Esophagus muscularis mucosa (tissue), 4 donors: ENCODE data around the gene SPRR2E. TPM values are rescaled to one million over a fixed set of nuclear protein-coding genes. Genes with fewer than 3 reads are reported as not detected.
"Not testable (repeated sequence)": the region's sequence is repeated elsewhere in the genome, so short reads cannot be mapped to it uniquely, and the experiment has no call there.

Experiments used
- DNase-seq: peaks from one replicate; pipeline ENCODE4 v3.0.0-alpha.2; 2017; ENCODE audit errors: extremely low spot score
- H3K27ac ChIP-seq, 4 donors: fragments of 200-600 bp; sonication (generic); replicated peaks in 1 of 4; 1 replicate in 3 of 4; 2 replicates in 1 of 4; pipeline ENCODE4 v1.5.1; 2016 to 2019; ENCODE audit warnings: mild to moderate bottlenecking in 1 of 4
- H3K27me3 ChIP-seq, 4 donors: fragments of 200-600 bp; sonication (generic); one replicate each; pipeline versions ENCODE4 v1.5.1 to v1.6.0; 2016 to 2019
- H3K36me3 ChIP-seq, 4 donors: fragments of 200-600 bp; sonication (generic); one replicate each; pipeline ENCODE4 v1.5.1; 2016 to 2019
- H3K4me1 ChIP-seq, 4 donors: fragments of 200-600 bp; sonication (generic); one replicate each; pipeline ENCODE4 v1.5.1; 2016 to 2019
- H3K4me3 ChIP-seq, 4 donors: fragments of 200-600 bp; sonication (generic); 1 replicate in 2 of 4; 2 replicates in 2 of 4; pipeline ENCODE4 v1.5.1; 2016 to 2019; ENCODE audit warnings: mild to moderate bottlenecking in 4 of 4, moderate library complexity in 1 of 4
- H3K9me3 ChIP-seq, 4 donors: fragments of 200-600 bp; sonication (generic); 1 replicate in 3 of 4; 2 replicates in 1 of 4; pipeline ENCODE4 v1.5.1; 2016 to 2019
- CTCF ChIP-seq, 3 experiments: fragments of 200-600 bp in 2 of 3; fragments of 450-650 bp in 1 of 3; sonication (generic) in 2 of 3; IDR thresholded peaks; one replicate each; pipeline ENCODE4 v1.5.1; 2017 to 2019; ENCODE audit warnings: antibody characterized with exemption in 3 of 3, mild to moderate bottlenecking in 2 of 3, moderate library complexity in 1 of 3
- EP300 ChIP-seq: sonication (generic); formaldehyde crosslinking; IDR thresholded peaks from one replicate; pipeline ENCODE4 v1.6.1; 2017; ENCODE audit warnings: antibody characterized with exemption
- POLR2A ChIP-seq: fragments of 450-650 bp; IDR thresholded peaks from one replicate; pipeline ENCODE4 v1.6.1; 2017; ENCODE audit warnings: antibody characterized with exemption, moderate library complexity, mild to moderate bottlenecking, low read depth
- POLR2AphosphoS5 ChIP-seq, 2 donors: sonication (generic); formaldehyde crosslinking; IDR thresholded peaks; one replicate each; pipeline ENCODE4 v1.6.1; 2017; ENCODE audit warnings: antibody characterized with exemption in 2 of 2
- whole genome bisulfite sequencing: methylation state at CpG from one replicate; pipeline ENCODE4 v1.1.5; 2018; 5-methylcytosine and 5-hydroxymethylcytosine counted together
- intact Hi-C: fragments of 100-400 bp; cut with DNase I; formaldehyde crosslinking; loops from one replicate; pipeline ENCODE4 v1.15.1; 2023
- total RNA-seq, 4 donors: library from RNA; depleted of rRNA; stranded (reverse); fragments of >200 nt; gene quantifications; one replicate each; pipeline versions ENCODE4 v1.1.0 to v1.2.1, GENCODE V29; 2016

SPRR2E gene
- total RNA-seq, 4 donors from 2014 or later, result not detected

GRCh38 chr1:153113416-153113815 is 19.1 kb upstream of the SPRR2E start, which contains the start of gene SPRR2F:
SPRR2F (minus strand) TSS chr1:153113516; CDS start chr1:153112733, 783 bp downstream.
- no peak for TF ChIP-seq EP300
- no peak for TF ChIP-seq POLR2AphosphoS5 (IDR thresholded peaks at IDR 0.05)
- no peak for TF ChIP-seq POLR2A
- TF ChIP-seq CTCF (IDR thresholded peaks at IDR 0.05), result no peak

DNA sequence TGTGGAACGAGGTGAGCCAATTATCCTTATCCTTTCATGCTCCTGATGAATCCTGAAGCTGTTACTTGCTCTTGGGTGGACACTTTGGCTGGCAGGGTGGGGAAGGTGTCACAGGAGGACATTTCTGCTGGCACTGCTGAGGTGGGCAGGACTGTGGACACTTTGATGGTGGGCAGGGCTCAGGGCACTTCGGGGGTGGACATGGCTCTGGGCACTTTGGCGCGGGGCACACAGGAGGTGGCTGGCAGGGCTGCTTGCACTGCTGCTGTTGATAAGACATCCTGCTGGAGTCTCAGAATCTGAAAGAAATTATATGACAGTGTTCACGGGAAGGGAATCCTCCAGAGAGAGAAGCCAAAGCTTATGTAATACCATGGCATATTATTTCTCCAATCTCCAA is 18.1 kb upstream of the SPRR2E start:
- intact Hi-C loops, H3K9me3 ChIP-seq, H3K4me3 ChIP-seq, H3K27ac ChIP-seq, H3K27me3 ChIP-seq, H3K4me1 ChIP-seq, DNase-seq, H3K36me3 ChIP-seq: not testable (repeated sequence)
- 86% methylated on average over 5 of the region's 5 CpGs for WGBS

More at GRCh38 chr1:153113416-153113815, 19.1 kb upstream of the SPRR2E start, which contains the start of gene SPRR2F:
- DNase-seq, result no peak
- Histone ChIP-seq H3K4me3 (no peak within 1 kb of the TSS), H3K9me3 (no peaks in the 10 kb centered on the region), H3K4me1 (no peaks in the 10 kb centered on the region), H3K27ac (no peak within 1 kb of the TSS), H3K27me3 (no peaks in the 10 kb centered on the region), H3K36me3 (no peaks in the 10 kb centered on the region)
- intact Hi-C loops, result no loop called here
- 76% methylated on average over 3 of the region's 3 CpGs for WGBS

GRCh38 chr1:153100245-153100644 is 5.9 kb upstream of the SPRR2E start:
- Histone ChIP-seq H3K4me1 (no peaks in the 10 kb centered on the region), H3K36me3 (no peaks in the 10 kb centered on the region), H3K9me3 (peaks cover 0 to 6% (median 2%) of the 10 kb centered on the region in 4 donors), H3K4me3 (no peak overlapping the region), H3K27ac (no peak overlapping the region), H3K27me3 (no peaks in the 10 kb centered on the region)
- intact Hi-C loops, result no loop called here
- TF ChIP-seq EP300, result no peak
- TF ChIP-seq POLR2A, result no peak
- no peak for TF ChIP-seq CTCF (IDR thresholded peaks at IDR 0.05)
- no peak for TF ChIP-seq POLR2AphosphoS5 (IDR thresholded peaks at IDR 0.05)
- 90% methylated on average over 5 of the region's 5 CpGs for WGBS
- DNase-seq, result no peak

DNA sequence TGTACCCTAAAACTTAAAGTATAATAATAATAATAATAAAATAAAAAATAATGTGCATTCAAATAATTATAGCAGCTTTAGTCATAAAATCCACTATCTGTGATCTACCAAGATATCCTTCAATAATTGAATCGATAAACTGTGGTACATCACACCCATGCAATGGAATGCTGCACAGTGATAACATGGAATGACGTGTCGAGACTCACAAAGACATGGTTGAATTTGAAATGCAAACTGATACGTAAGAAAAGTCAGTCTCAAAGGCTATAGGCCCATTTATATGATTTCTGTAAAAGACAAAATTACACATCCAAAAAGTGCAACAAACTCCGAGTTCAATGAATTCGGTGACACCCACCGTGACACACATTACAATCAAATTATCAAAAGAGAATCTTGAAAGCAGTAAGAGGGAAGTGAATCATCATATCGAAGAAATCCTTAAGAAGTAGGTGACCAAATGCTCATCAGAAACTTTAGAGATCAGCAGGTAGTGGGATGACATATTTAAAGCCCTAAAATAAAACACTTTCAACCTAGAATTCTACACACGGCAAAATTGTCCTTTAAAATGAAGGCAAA is 5.2 kb upstream of the SPRR2E start:
- H3K27ac ChIP-seq, result no peak overlapping the region
- H3K4me3 ChIP-seq, result no peak overlapping the region
- 87% methylated on average over 9 of the region's 9 CpGs for WGBS
- H3K27me3 ChIP-seq, result no peaks in the 10 kb centered on the region
- no peak for TF ChIP-seq CTCF (IDR thresholded peaks at IDR 0.05)
- TF ChIP-seq POLR2AphosphoS5 (IDR thresholded peaks at IDR 0.05), result no peak
- no peak for TF ChIP-seq POLR2A
- TF ChIP-seq EP300, result no peak
- H3K36me3 ChIP-seq, result no peaks in the 10 kb centered on the region
- no peaks in the 10 kb centered on the region for H3K9me3 ChIP-seq
- DNase-seq, result no peak
- intact Hi-C loops, result no loop called here
- H3K4me1 ChIP-seq, result no peaks in the 10 kb centered on the region

DNA sequence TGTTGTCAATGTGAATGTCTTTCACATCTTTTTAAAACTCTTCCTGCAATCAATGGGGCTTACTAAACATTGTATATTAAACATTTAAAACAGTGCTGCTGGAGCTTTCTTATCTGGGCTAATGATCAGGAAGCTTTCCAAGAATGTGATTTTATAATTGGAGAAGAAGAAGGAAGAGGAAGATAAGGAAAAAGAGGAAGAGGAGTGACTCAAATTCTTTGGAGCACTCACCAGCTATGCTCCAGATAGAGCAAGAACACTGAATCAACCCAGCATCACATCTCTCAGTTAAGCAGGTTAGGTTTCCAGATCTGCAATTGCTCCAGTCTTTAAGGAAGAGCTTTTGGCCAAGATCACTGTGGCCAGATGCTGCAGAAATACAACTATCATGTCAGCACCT is 1.4 kb upstream of the SPRR2E start:
- Histone ChIP-seq H3K4me3 (no peak overlapping the region), H3K36me3 (no peaks in the 10 kb centered on the region), H3K9me3 (no peaks in the 10 kb centered on the region), H3K27ac (no peak overlapping the region), H3K27me3 (no peaks in the 10 kb centered on the region), H3K4me1 (no peaks in the 10 kb centered on the region)
- no peak for DNase-seq
- TF ChIP-seq EP300, result no peak
- intact Hi-C loops, result no loop called here

DNA sequence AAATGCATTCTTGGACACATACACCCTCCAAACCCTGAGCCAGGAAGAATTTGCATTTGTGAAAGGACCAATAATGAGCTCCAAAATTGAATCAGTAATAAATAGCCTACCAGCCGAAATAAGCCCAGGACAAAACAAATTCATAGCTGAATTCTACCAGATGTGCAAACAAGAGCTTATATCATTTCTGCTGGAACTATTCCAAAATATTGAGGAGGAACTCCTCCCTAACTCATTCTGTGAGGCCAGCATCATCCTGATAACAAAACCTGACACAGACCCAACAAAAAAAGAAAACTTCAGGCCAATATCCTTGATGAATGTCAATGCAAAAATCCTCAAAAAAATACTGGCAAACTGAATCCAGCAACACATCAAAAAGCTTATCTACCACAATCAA is 6.7 kb downstream of the SPRR2E start:
- no peak for DNase-seq
- intact Hi-C loops, result no loop called here
- Histone ChIP-seq H3K4me1 (no peaks in the 10 kb centered on the region), H3K27ac (no peak overlapping the region), H3K4me3 (no peak overlapping the region), H3K36me3 (no peaks in the 10 kb centered on the region), H3K9me3 (no peaks in the 10 kb centered on the region), H3K27me3 (no peaks in the 10 kb centered on the region)
- 81% methylated on average over 1 of the region's 1 CpG for WGBS
- no peak for TF ChIP-seq POLR2A
- no peak for TF ChIP-seq POLR2AphosphoS5 (IDR thresholded peaks at IDR 0.05)
- TF ChIP-seq CTCF (IDR thresholded peaks at IDR 0.05), result no peak
- TF ChIP-seq EP300, result no peak
